Stomach (tissue), 9 donors: ENCODE data around the gene LAMB4. TPM values are rescaled to one million over a fixed set of nuclear protein-coding genes. Genes with fewer than 3 reads are reported as not detected.

Experiments used
- DNase-seq, 2 donors: peaks; one replicate each; pipeline versions ENCODE4 v3.0.0 to v3.0.0-alpha.2; 2013 to 2019
- H3K27ac ChIP-seq, 5 donors: fragments of 200-600 bp in 4 of 5; sonication (generic) in 4 of 5; one replicate each; pipeline ENCODE4 v1.5.1; 2013 to 2019; ENCODE audit warnings: mild to moderate bottlenecking in 1 of 5, moderate library complexity in 1 of 5
- H3K27me3 ChIP-seq, 3 donors: fragments of 200-600 bp; sonication (generic); one replicate each; pipeline ENCODE4 v1.5.1; 2017 to 2019; ENCODE audit warnings: mixed run types in 1 of 3
- H3K36me3 ChIP-seq, 4 donors: fragments of 200-600 bp; sonication (generic); 1 replicate in 3 of 4; 2 replicates in 1 of 4; pipeline ENCODE4 v1.5.1; 2016 to 2019
- H3K4me1 ChIP-seq, 4 donors: fragments of 200-600 bp; sonication (generic); one replicate each; pipeline ENCODE4 v1.5.1; 2016 to 2019
- H3K4me3 ChIP-seq, 4 donors: fragments of 200-600 bp; sonication (generic) in 3 of 4; one replicate each; pipeline ENCODE4 v1.5.1; 2016 to 2019; ENCODE audit warnings: mild to moderate bottlenecking in 1 of 4
- H3K9me3 ChIP-seq, 4 donors: fragments of 200-600 bp; sonication (generic); one replicate each; pipeline ENCODE4 v1.5.1; 2016 to 2019
- EP300 ChIP-seq: sonication (generic); formaldehyde crosslinking; IDR thresholded peaks from one replicate; pipeline ENCODE4 v1.6.1; 2017; ENCODE audit warnings: antibody characterized with exemption
- POLR2A ChIP-seq, 4 donors: fragments of 450-650 bp; IDR thresholded peaks; one replicate each; pipeline ENCODE4 v1.6.1; 2016; ENCODE audit warnings: antibody characterized with exemption in 4 of 4, control low read depth in 2 of 4, mild to moderate bottlenecking in 1 of 4, moderate library complexity in 1 of 4
- POLR2AphosphoS5 ChIP-seq, 3 donors: sonication (generic); formaldehyde crosslinking; IDR thresholded peaks; one replicate each; pipeline ENCODE4 v1.6.1; 2016; ENCODE audit warnings: antibody characterized with exemption in 3 of 3
- WGBS, 5 donors: extraction: QIAGEN DNeasy Blood & Tissue Kit in 3 of 5; methylation state at CpG; one replicate each; pipeline versions ENCODE4 v1.1.5 to v1.1.7; 2013 to 2018; 5-methylcytosine and 5-hydroxymethylcytosine counted together
- intact Hi-C: fragments of 100-400 bp; cut with DNase I; formaldehyde crosslinking; loops from one replicate; pipeline ENCODE4 v1.15.1; 2023; ENCODE audit warnings: low total_unique reads
- polyA plus RNA-seq, 3 donors: library from polyadenylated mRNA; stranded (reverse); fragments of 200-250 nt; gene quantifications; one replicate each; pipeline ENCODE4 v1.2.3, GENCODE V29; 2013
- total RNA-seq, 5 donors: library from RNA; depleted of rRNA; stranded (reverse); fragments of >200 nt; gene quantifications; one replicate each; pipeline versions ENCODE4 v1.1.0 to v1.2.3, GENCODE V29; 2014 to 2016
- TF ChIP-seq, protein P1 (sequence below), 7 experiments: fragments of 450-650 bp in 4 of 7; fragments of 200-600 bp in 3 of 7; sonication (generic) in 3 of 7; IDR thresholded peaks; one replicate each; pipeline ENCODE4 v1.5.1; 2016 to 2019; ENCODE audit warnings: antibody characterized with exemption in 7 of 7, control low read depth in 2 of 7, mild to moderate bottlenecking in 1 of 7
- donor health status: healthy with polysubstance abuse.
- donor health status: Bipolar disorder and iron deficiency.
- donor health status: healthy.

LAMB4 gene
- total and polyA plus RNA-seq, 8 donors, result under 0.01 to 8.5 (median 1.7) TPM; not detected in 2

DNA sequence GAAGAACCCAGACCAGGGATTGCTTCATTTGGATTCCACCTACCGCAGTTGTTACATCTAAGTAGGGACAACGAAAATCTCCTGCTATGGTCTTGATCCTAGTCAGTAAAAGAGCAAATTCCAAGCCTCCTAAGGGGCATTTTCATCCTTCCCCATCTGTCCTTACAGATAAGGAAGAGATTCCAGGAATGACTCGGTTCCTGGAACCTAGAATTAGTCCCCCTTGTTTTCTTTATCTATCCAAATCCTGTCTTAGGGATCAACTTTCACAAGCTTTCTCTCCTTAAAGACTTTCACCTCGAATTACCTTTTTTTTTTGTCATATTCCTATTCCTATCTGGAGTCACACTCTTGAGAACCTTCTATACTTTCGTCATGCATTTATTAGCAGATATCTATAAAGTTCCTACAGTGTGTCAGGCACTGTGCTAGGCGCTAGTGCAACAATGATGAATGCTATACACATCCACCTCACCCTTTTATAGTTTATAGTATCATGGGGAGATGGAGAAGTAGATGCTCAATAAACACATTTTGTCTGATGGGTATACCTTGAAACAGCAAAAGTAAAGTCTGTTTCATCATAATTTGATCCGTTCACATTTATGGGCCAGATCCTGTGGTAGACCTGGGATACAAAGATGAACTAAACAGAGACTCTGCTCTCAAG, 39.2 kb downstream of the LAMB4 start:
- intact Hi-C loops, result no loop called here
- TF ChIP-seq EP300, result no peak
- TF ChIP-seq POLR2AphosphoS5 (IDR thresholded peaks at IDR 0.05), result no peak
- TF ChIP-seq, protein P1, sequence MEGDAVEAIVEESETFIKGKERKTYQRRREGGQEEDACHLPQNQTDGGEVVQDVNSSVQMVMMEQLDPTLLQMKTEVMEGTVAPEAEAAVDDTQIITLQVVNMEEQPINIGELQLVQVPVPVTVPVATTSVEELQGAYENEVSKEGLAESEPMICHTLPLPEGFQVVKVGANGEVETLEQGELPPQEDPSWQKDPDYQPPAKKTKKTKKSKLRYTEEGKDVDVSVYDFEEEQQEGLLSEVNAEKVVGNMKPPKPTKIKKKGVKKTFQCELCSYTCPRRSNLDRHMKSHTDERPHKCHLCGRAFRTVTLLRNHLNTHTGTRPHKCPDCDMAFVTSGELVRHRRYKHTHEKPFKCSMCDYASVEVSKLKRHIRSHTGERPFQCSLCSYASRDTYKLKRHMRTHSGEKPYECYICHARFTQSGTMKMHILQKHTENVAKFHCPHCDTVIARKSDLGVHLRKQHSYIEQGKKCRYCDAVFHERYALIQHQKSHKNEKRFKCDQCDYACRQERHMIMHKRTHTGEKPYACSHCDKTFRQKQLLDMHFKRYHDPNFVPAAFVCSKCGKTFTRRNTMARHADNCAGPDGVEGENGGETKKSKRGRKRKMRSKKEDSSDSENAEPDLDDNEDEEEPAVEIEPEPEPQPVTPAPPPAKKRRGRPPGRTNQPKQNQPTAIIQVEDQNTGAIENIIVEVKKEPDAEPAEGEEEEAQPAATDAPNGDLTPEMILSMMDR (IDR thresholded peaks at IDR 0.05), result no peak
- no peak for TF ChIP-seq POLR2A (IDR thresholded peaks at IDR 0.05)
- no peak overlapping the region for H3K4me3 ChIP-seq
- no peak overlapping the region for H3K27ac ChIP-seq
- no peaks in the 10 kb centered on the region for H3K9me3 ChIP-seq
- no peak for DNase-seq
- 83 to 86% (median 84%) methylated on average over 7 of the region's 7 CpGs for WGBS, 5 donors
- H3K36me3 ChIP-seq, result no peaks in the 10 kb centered on the region
- no peaks in the 10 kb centered on the region for H3K27me3 ChIP-seq
- H3K4me1 ChIP-seq, result peaks cover 13 to 30% (median 19%) of the 10 kb centered on the region in 4 donors

DNA sequence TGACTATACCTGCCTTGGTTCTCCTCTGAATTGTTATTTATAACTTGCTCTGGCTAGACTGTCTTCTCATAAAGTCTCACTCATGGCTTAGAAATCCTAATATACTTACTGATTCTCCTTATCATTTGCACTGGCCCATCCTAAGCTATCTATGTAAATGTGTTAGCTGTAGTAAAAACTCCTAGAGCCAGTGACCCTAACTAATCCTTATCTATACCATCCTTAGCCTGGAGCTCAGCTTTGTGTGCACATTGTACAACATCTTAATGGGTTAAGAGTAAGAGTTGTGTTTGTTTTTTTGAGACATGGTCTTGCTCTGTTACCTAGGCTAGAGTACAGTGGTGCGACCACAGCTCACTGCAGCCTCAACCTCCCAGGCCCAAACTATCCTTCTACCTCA, 40.8 kb downstream of the LAMB4 start:
- Histone ChIP-seq H3K9me3 (no peaks in the 10 kb centered on the region), H3K4me1 (peaks cover 0 to 14% (median 8%) of the 10 kb centered on the region in 4 donors), H3K36me3 (no peaks in the 10 kb centered on the region), H3K4me3 (no peak overlapping the region), H3K27me3 (no peaks in the 10 kb centered on the region), H3K27ac (no peak overlapping the region)
- TF ChIP-seq POLR2AphosphoS5 (IDR thresholded peaks at IDR 0.05) (no peak), EP300 (no peak), POLR2A (IDR thresholded peaks at IDR 0.05) (no peak)
- TF ChIP-seq, protein P1 (IDR thresholded peaks at IDR 0.05), result no peak
- DNase-seq, result no peak
- 88 to 100% (median 95%) methylated on average over 1 of the region's 1 CpG for WGBS, 5 donors
- intact Hi-C loops, result no loop called here

- intact Hi-C loops, result no loop called here
- Histone ChIP-seq H3K4me3 (no peak overlapping the region), H3K27me3 (no peaks in the 10 kb centered on the region), H3K9me3 (no peaks in the 10 kb centered on the region), H3K4me1 (peaks cover 0 to 8% (median 3%) of the 10 kb centered on the region in 4 donors), H3K36me3 (no peaks in the 10 kb centered on the region), H3K27ac (no peak overlapping the region)
- TF ChIP-seq EP300 (no peak), POLR2AphosphoS5 (IDR thresholded peaks at IDR 0.05) (no peak), POLR2A (IDR thresholded peaks at IDR 0.05) (no peak)
- TF ChIP-seq, protein P1 (IDR thresholded peaks at IDR 0.05), result no peak
- no peak for DNase-seq
Observed at GRCh38 chr7:108088729-108089128, 41.4 kb downstream of the LAMB4 start.

DNA sequence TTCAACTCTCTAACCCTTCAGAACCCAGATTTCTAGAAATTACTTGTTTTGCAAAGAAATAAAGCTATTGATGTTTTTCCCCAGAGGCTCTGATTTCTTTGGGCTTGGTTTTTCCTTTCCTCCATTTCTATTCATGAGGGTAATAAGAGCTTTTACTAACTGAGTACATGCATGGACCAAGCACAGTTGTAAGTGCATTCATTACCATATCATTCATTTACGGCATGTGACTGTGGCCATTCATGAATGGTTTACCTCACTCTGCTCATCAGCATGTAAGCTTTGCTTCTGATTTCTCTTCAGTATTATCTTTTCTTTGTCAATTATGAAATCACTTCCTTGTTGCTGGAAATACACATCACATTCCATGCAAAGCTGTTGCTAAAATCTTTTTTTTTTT, 42.4 kb downstream of the LAMB4 start:
- no peak for TF ChIP-seq POLR2A (IDR thresholded peaks at IDR 0.05)
- TF ChIP-seq EP300, result no peak
- TF ChIP-seq, protein P1 (IDR thresholded peaks at IDR 0.05), result no peak
- no peak for TF ChIP-seq POLR2AphosphoS5 (IDR thresholded peaks at IDR 0.05)
- no peaks in the 10 kb centered on the region for H3K36me3 ChIP-seq
- DNase-seq, result no peak
- WGBS, 5 donors, result 95 to 100% (median 97%) methylated on average over 1 of the region's 1 CpG
- no peaks in the 10 kb centered on the region for H3K9me3 ChIP-seq
- peaks cover 0 to 6% (median 2%) of the 10 kb centered on the region in 4 donors for H3K4me1 ChIP-seq
- no peak overlapping the region for H3K27ac ChIP-seq
- H3K4me3 ChIP-seq, result no peak overlapping the region
- intact Hi-C loops, result no loop called here
- H3K27me3 ChIP-seq, result no peaks in the 10 kb centered on the region
